GM10248 (cell line): ENCODE results near the gene EXOC3.
"Not testable (repeated sequence)": the region's sequence is repeated elsewhere in the genome, so short reads cannot be mapped to it uniquely, and the experiment has no call there.

Experiments
- CTCF ChIA-PET: fragments of 300-600 bp; sonication (Branson Sonifier 250); formaldehyde crosslinking; extraction: SDS; loops from one replicate; lab custom pipeline; 2021; ENCODE audit warnings: antibody characterized with exemption; lab: Yijun Ruan, JAX
- POLR2A ChIA-PET: fragments of 350-650 bp; sonication (Branson Sonifier 250); formaldehyde crosslinking; extraction: SDS; loops from one replicate; lab custom pipeline; 2020; ENCODE audit warnings: antibody characterized with exemption; lab: Yijun Ruan, JAX
- DNase-seq: peaks from one replicate; pipeline ENCODE4 v3.0.0; 2012; ENCODE audit errors: extremely low spot score
- CTCF ChIP-seq: IDR thresholded peaks from 2 replicates; pipeline ENCODE4 v1.5.1; 2012; ENCODE audit warnings: mild to moderate bottlenecking, low read depth; ENCODE audit errors: extremely low read depth, missing control alignments, control extremely low read depth

The EXOC3 gene

GRCh38 chr5:472656-473550 is 29.9 kb downstream of the EXOC3 start:
- no peak for TF ChIP-seq CTCF
- DNase-seq: peak; percentile 100
- ChIA-PET POLR2A (interaction anchor here (1.4 kb wide), 2 partner anchors 27 to 156 kb away, joined by 3 to 4 read pairs; no protein-coding TSS in a partner anchor), CTCF (interaction anchor here (1.0 to 3.0 kb wide), 3 partner anchors 27 to 156 kb away, joined by 4 to 22 read pairs (median 5); no protein-coding TSS in a partner anchor)

DNA sequence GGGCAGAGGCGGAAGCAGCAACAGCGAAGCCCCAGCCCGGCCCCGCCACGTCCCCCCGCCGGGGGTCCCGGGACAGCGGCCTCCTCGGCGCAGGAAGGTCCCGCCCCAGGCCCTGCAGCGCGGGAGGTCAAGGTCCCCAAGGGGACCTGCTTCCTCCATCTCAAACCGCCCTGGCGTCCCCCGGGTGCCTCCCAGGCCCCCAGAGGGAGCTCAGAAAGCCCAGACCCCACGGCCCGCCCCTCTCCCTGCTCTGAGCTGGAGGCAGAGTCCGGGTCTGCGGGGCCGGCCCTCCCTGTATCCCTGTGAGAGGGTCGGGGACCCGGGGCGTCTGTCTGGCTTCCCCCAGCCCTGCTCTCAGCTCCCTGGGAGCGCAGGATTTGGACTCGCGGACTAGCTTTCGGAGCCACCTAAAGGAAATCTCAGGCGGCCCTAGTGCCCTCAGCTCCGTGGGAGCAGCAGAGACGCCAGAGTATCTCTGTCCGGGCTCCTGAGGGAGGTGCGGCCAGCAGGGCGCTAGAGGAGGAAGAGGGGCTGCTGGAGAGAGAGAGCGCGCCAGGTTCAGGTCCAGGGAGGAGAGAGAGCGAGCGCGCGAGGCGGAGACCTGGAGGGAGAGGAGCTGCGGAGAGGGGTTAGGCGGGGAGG is 30.7 kb downstream of the EXOC3 start:
- DNase-seq: no peak
- ChIA-PET POLR2A (interaction anchor here (0.6 to 1.4 kb wide), 2 partner anchors 28 to 70 kb away, joined by 4 read pairs; no protein-coding TSS in a partner anchor), CTCF (interaction anchor here (1.3 to 3.0 kb wide), 2 partner anchors 27 to 157 kb away, joined by 4 to 22 read pairs; no protein-coding TSS in a partner anchor)
- no peak for TF ChIP-seq CTCF

- ChIA-PET POLR2A (interaction anchor here (0.6 to 1.4 kb wide), 2 partner anchors 28 to 69 kb away, joined by 4 read pairs; no protein-coding TSS in a partner anchor), CTCF (interaction anchor here (1.0 to 3.0 kb wide), 3 partner anchors 10 to 157 kb away, joined by 3 to 22 read pairs (median 4); no protein-coding TSS in a partner anchor)
- not testable (repeated sequence) for DNase-seq
Observed at GRCh38 chr5:474232-474839, 31.4 kb downstream of the EXOC3 start.

DNA sequence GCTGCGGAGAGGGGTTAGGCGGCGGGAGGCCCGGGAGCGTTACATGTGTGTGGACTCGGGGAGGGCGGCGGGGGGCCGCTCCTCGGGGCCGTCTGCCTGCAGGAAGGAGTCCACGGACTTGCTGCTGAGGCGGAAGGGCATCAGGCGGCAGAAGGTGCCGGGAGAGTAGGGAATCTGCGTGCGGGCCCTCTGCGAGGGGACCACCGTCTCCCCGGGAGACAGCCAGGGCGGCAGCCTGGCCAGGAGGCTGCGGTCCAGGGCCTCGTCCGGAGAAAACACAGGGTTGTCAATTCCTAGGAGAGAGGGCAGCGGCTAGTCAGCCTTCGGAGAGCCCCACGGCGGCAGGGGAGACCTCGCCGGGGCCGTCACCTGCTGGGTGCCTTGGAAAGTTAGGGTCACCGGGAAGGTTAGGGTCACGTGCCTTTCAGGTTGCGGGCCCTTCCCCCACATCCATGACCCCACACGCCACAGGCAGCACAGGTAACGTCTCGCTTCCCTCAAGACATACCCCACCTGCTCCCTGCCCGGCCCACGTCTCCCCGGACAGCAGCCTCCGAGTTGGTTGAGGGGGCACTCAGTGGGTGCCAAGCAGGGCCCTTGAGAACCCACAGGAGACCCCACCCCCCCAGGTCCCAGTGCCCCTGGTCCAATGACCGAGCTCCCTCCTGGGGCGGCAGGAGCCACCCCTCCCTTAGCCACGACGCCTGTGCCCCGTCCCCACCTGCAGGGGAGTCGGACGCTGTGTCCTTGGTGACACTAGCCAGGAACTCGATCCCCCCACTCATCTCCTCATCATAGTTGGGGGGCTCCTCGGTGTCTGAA is 32.1 kb downstream of the EXOC3 start:
- DNase-seq: no peak
- no peak for TF ChIP-seq CTCF
- POLR2A ChIA-PET: no interaction called here
- CTCF ChIA-PET: interaction anchor here (1.0 kb wide), 2 partner anchors 9 to 158 kb away, joined by 3 to 4 read pairs; no protein-coding TSS in a partner anchor

DNA sequence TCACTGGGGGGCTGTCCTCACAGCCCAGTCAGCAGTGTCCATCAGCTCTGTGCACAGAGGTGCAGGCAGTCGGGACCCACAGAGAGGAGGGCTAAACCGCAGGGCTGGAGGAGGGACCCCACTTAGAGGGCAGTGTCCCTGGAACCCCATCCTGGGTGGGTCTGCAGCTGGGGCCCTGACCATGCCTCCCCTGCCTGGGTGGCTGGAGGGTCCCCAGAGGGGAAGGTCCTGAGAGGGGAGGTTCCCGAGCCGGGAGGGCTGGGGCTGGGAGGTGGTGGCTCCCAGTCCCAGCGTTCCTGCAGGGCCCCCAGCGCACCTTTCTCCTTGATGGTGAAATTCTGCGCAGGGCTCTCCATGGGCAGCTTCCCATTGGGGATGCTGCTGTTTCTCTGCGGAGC is 32.7 kb downstream of the EXOC3 start:
- TF ChIP-seq CTCF: no peak
- POLR2A ChIA-PET: no interaction called here
- DNase-seq: no peak
- CTCF ChIA-PET: interaction anchor here (1.0 to 2.4 kb wide), 2 partner anchors 29 to 158 kb away, joined by 4 to 7 read pairs; no protein-coding TSS in a partner anchor
